Measurements from ENCODE around the gene DPP6. TPM values are rescaled to one million over a fixed set of nuclear protein-coding genes. Genes with fewer than 3 reads are reported as not detected.

DPP6 gene
- total RNA-seq, 1 experiment from 2014 or later: not detected

DNA sequence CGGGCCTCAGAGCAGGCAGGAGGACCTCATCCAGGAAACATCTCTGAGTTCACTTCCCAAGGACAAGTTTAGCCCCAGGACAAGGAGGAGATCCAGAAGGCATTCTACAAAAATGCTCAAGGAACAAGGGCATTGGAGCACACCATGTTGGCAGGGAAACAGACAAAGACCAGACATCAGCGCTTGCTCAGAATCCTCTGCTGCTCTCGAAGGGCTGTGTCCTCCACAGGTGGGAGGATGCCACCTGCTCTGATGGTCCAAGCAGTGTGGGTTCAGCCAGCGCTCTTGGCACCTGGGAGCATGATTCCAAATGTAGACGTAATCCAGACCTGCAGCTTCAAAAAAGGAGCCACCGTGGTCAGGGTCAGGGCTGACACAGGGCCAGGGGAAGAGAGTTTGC lies 160.7 kb downstream of the DPP6 start:
- Histone ChIP-seq H3K36me3 (ENCODE audit: control insufficient read depth, insufficient read depth, low read length) (no peaks in the 10 kb centered on the region), H3K4me3 (ENCODE audit: low read depth, low read length) (no peak overlapping the region), H3K27me3 (replicated peaks; ENCODE audit: control insufficient read depth, insufficient read depth, low read length) (no peaks in the 10 kb centered on the region), H3K9me3 (no peaks in the 10 kb centered on the region), H3K4me1 (no peaks in the 10 kb centered on the region)
- intact Hi-C loops (cut with micrococcal nuclease; ENCODE audit: unreplicated experiment): no loop called here
- DNase-seq: no peak
- ChIA-PET CTCF (no interaction called here), POLR2A (no interaction called here)
- no TSS peak for BruUV-seq (replicated peaks)
- Mint-ChIP-seq H3K27ac (ENCODE audit: unreplicated experiment) (no peak overlapping the region), H3K9me3 (ENCODE audit: unreplicated experiment) (no peaks in the 10 kb centered on the region), H3K4me3 (ENCODE audit: unreplicated experiment) (no peak overlapping the region), H3K4me1 (ENCODE audit: low read depth, unreplicated experiment) (no peaks in the 10 kb centered on the region), H3K27me3 (ENCODE audit: insufficient read depth, unreplicated experiment) (peaks cover 3% of the 10 kb centered on the region), H3K36me3 (ENCODE audit: insufficient read depth, unreplicated experiment) (no peaks in the 10 kb centered on the region)
- TF ChIP-seq, protein P1, sequence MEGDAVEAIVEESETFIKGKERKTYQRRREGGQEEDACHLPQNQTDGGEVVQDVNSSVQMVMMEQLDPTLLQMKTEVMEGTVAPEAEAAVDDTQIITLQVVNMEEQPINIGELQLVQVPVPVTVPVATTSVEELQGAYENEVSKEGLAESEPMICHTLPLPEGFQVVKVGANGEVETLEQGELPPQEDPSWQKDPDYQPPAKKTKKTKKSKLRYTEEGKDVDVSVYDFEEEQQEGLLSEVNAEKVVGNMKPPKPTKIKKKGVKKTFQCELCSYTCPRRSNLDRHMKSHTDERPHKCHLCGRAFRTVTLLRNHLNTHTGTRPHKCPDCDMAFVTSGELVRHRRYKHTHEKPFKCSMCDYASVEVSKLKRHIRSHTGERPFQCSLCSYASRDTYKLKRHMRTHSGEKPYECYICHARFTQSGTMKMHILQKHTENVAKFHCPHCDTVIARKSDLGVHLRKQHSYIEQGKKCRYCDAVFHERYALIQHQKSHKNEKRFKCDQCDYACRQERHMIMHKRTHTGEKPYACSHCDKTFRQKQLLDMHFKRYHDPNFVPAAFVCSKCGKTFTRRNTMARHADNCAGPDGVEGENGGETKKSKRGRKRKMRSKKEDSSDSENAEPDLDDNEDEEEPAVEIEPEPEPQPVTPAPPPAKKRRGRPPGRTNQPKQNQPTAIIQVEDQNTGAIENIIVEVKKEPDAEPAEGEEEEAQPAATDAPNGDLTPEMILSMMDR (IDR thresholded peaks at IDR 0.05; ENCODE audit: insufficient read depth in 1 of 2, low read depth in 1 of 2, low read length in 1 of 2, severe bottlenecking in 1 of 2, unreplicated experiment in 1 of 2): no peak

DNA sequence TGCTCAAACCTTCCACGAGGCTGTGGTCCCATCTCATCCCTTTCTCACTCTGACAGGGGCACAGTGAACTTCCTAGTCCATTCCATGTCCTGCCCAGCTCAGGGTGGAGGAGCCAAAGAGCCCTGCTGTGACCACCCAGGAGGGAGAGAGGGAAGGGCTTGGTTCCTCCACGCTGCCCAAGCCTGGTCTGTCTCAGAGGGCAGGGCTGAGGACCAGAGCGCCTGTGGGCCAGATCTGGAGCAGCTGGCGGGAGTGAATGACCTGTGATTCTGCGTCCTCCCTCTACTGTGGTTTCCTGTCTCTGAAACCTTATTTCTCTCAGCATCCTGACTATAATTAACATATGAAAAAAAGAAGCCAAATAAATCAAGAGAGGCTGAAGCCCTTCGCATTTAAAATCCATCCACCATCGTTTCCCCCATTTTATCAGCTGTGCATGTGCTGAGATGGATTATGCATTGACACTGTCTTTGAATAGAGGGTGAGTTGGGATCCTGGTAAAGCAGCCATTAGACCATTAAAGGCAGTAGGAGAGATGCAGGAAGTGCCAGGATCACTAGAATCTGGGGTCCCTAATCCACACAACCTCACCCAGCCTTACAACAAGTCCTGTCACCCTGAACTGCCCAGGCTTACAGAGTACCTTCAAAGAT lies 165.6 kb downstream of the DPP6 start:
- intact Hi-C loops (cut with micrococcal nuclease; ENCODE audit: unreplicated experiment): no loop called here
- H3K27ac Mint-ChIP-seq (ENCODE audit: unreplicated experiment): no peak overlapping the region
- BruUV-seq (replicated peaks): no TSS peak
- no peak for DNase-seq
- no peaks in the 10 kb centered on the region for H3K27me3 Mint-ChIP-seq (ENCODE audit: insufficient read depth, unreplicated experiment)
- Histone ChIP-seq H3K4me1 (no peaks in the 10 kb centered on the region), H3K9me3 (no peaks in the 10 kb centered on the region), H3K27me3 (replicated peaks; ENCODE audit: control insufficient read depth, insufficient read depth, low read length) (no peaks in the 10 kb centered on the region), H3K4me3 (ENCODE audit: low read depth, low read length) (no peak overlapping the region), H3K36me3 (ENCODE audit: control insufficient read depth, insufficient read depth, low read length) (no peaks in the 10 kb centered on the region)
- TF ChIP-seq, protein P1 (IDR thresholded peaks at IDR 0.05; ENCODE audit: insufficient read depth in 1 of 2, low read depth in 1 of 2, low read length in 1 of 2, severe bottlenecking in 1 of 2, unreplicated experiment in 1 of 2): no peak
- no peaks in the 10 kb centered on the region for H3K36me3 Mint-ChIP-seq (ENCODE audit: insufficient read depth, unreplicated experiment)
- POLR2A ChIA-PET: no interaction called here
- H3K4me1 Mint-ChIP-seq (ENCODE audit: low read depth, unreplicated experiment): no peaks in the 10 kb centered on the region
- no peak overlapping the region for H3K4me3 Mint-ChIP-seq (ENCODE audit: unreplicated experiment)
- CTCF ChIA-PET: no interaction called here
- H3K9me3 Mint-ChIP-seq (ENCODE audit: unreplicated experiment): no peaks in the 10 kb centered on the region

DNA sequence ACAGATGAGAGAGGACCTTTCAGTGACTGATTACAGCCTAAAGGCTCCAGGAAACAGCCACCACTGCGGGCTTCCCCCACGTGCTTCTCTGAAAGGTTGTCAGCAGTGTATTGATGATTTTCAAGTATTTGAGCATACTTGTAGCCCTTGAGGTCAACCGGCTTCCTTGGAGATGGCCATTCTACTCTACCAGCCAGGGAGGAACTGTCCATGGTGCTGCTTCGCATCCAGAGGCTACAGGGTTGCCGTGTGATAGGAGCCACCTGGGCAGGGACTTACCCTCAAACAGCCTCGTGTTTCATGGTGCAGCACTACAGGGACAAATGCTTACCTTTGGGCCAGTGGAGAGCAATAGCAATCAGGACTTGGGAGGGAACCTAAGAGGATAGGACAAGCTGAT lies 179.5 kb downstream of the DPP6 start:
- no peaks in the 10 kb centered on the region for H3K9me3 ChIP-seq
- H3K4me1 ChIP-seq: no peaks in the 10 kb centered on the region
- DNase-seq: peak; percentile 28 to 41
- Mint-ChIP-seq H3K27ac (ENCODE audit: unreplicated experiment) (no peak overlapping the region), H3K4me1 (ENCODE audit: low read depth, unreplicated experiment) (no peaks in the 10 kb centered on the region), H3K9me3 (ENCODE audit: unreplicated experiment) (no peaks in the 10 kb centered on the region), H3K27me3 (ENCODE audit: insufficient read depth, unreplicated experiment) (peaks cover 3% of the 10 kb centered on the region), H3K36me3 (ENCODE audit: insufficient read depth, unreplicated experiment) (no peaks in the 10 kb centered on the region), H3K4me3 (ENCODE audit: unreplicated experiment) (no peak overlapping the region)
- intact Hi-C loops (cut with micrococcal nuclease; ENCODE audit: unreplicated experiment): no loop called here
- TF ChIP-seq, protein P1 (IDR thresholded peaks at IDR 0.05; ENCODE audit: insufficient read depth in 1 of 2, low read depth in 1 of 2, low read length in 1 of 2, severe bottlenecking in 1 of 2, unreplicated experiment in 1 of 2): no peak
- H3K27me3 ChIP-seq (replicated peaks; ENCODE audit: control insufficient read depth, insufficient read depth, low read length): no peaks in the 10 kb centered on the region
- no TSS peak for BruUV-seq (replicated peaks)
- POLR2A ChIA-PET: no interaction called here
- CTCF ChIA-PET: no interaction called here
- H3K4me3 ChIP-seq (ENCODE audit: low read depth, low read length): no peak overlapping the region
- H3K36me3 ChIP-seq (ENCODE audit: control insufficient read depth, insufficient read depth, low read length): no peaks in the 10 kb centered on the region

Data from Caco-2 (cell line).